ENCODE results near the gene SERPINC1.

DNA sequence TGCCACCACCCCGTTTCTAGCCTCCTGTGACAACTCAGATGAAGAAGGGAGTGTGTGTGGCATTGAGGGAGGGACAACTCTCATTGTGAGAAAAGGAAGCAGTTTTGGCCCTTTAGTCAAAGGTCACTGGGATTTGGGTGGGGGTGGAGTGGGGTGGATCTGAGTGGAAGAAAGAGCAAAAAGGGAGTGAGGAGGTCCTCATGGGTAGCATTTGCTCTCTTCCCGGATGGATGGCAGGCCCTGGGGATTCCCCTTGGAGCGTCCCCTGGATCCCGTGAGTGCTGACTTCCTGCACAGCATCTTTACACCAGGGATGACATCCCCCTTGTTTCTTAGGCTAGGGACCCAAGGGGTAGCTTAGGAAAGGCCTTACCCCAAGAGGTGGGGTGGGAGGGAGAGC lies 460 bp downstream of the SERPINC1 start:
- TF ChIP-seq EZH2 (IDR thresholded peaks at IDR 0.05; ENCODE audit: low read depth, low read length, severe bottlenecking) (no peak), NRF1 (IDR thresholded peaks at IDR 0.05; ENCODE audit: low read depth, low read length) (no peak), POLR2A (IDR thresholded peaks at IDR 0.05; ENCODE audit: control extremely low read depth in 1 of 2, low read depth in 2 of 2, low read length in 2 of 2) (no peak), POLR2AphosphoS5 (IDR thresholded peaks at IDR 0.05; ENCODE audit: low read depth, low read length) (no peak), CBX8 (IDR thresholded peaks at IDR 0.05; ENCODE audit: borderline replicate concordance, low read depth, low read length) (no peak), KDM5A (IDR thresholded peaks at IDR 0.05; ENCODE audit: low read length) (no peak), RXRA (IDR thresholded peaks at IDR 0.05; ENCODE audit: insufficient read depth, low read depth, low read length) (no peak), BRCA1 (IDR thresholded peaks at IDR 0.05; ENCODE audit: low read depth, low read length) (no peak), SIX5 (IDR thresholded peaks at IDR 0.05; ENCODE audit: low read depth, low read length) (no peak), KDM1A (IDR thresholded peaks at IDR 0.05; ENCODE audit: borderline replicate concordance, low read length) (no peak), RAD21 (IDR thresholded peaks at IDR 0.05 in 1 of 2, conservative IDR thresholded peaks at IDR 0.05 in 1 of 2; ENCODE audit: low read depth in 2 of 2, low read length in 2 of 2) (no peak)
- TF ChIP-seq, protein P1, sequence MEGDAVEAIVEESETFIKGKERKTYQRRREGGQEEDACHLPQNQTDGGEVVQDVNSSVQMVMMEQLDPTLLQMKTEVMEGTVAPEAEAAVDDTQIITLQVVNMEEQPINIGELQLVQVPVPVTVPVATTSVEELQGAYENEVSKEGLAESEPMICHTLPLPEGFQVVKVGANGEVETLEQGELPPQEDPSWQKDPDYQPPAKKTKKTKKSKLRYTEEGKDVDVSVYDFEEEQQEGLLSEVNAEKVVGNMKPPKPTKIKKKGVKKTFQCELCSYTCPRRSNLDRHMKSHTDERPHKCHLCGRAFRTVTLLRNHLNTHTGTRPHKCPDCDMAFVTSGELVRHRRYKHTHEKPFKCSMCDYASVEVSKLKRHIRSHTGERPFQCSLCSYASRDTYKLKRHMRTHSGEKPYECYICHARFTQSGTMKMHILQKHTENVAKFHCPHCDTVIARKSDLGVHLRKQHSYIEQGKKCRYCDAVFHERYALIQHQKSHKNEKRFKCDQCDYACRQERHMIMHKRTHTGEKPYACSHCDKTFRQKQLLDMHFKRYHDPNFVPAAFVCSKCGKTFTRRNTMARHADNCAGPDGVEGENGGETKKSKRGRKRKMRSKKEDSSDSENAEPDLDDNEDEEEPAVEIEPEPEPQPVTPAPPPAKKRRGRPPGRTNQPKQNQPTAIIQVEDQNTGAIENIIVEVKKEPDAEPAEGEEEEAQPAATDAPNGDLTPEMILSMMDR (IDR thresholded peaks at IDR 0.05; ENCODE audit: control extremely low read depth in 1 of 3, insufficient read depth in 1 of 3, low read depth in 1 of 3, low read length in 3 of 3) = no peak
- TF ChIP-seq, protein P2, sequence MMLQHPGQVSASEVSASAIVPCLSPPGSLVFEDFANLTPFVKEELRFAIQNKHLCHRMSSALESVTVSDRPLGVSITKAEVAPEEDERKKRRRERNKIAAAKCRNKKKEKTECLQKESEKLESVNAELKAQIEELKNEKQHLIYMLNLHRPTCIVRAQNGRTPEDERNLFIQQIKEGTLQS (IDR thresholded peaks at IDR 0.05; ENCODE audit: insufficient read depth, low read depth, low read length) = no peak

Measured in H1 (cell line).